Measurements from ENCODE around the gene ZNF773.
"Not testable (repeated sequence)": the region's sequence is repeated elsewhere in the genome, so short reads cannot be mapped to it uniquely, and the experiment has no call there.

ZNF773 gene

GRCh38 chr19:57499680-57500395, at the start of gene ZNF773:
Gene ZNF773, plus strand, starts transcription at chr19:57499938. Its CDS starts 143 bp downstream, at chr19:57500081.
- H3K4me3 ChIP-seq (ENCODE audit: control insufficient read depth, low read depth, low read length): peak within 1 kb of the TSS; percentile 62
- DNase-seq (ENCODE audit: low read depth): peak; percentile 95

GRCh38 chr19:57452307-57452706, 47.4 kb upstream of the ZNF773 start:
- DNase-seq (ENCODE audit: low read depth): no peak
- H3K4me3 ChIP-seq (ENCODE audit: control insufficient read depth, low read depth, low read length): no peak overlapping the region
- no peak for TF ChIP-seq CTCF (conservative IDR thresholded peaks at IDR 0.05; ENCODE audit: control insufficient read depth, insufficient read depth, low read depth, low read length)

GRCh38 chr19:57465680-57466381, 33.9 kb upstream of the ZNF773 start:
- peak; percentile 38 for TF ChIP-seq CTCF (conservative IDR thresholded peaks at IDR 0.05; ENCODE audit: control insufficient read depth, insufficient read depth, low read depth, low read length)
- no peak overlapping the region for H3K4me3 ChIP-seq (ENCODE audit: control insufficient read depth, low read depth, low read length)
- peak; percentile 32 for DNase-seq (ENCODE audit: low read depth)

GRCh38 chr19:57466489-57466888, 33.2 kb upstream of the ZNF773 start:
- no peak for DNase-seq (ENCODE audit: low read depth)
- TF ChIP-seq CTCF (conservative IDR thresholded peaks at IDR 0.05; ENCODE audit: control insufficient read depth, insufficient read depth, low read depth, low read length): no peak
- H3K4me3 ChIP-seq (ENCODE audit: control insufficient read depth, low read depth, low read length): no peak overlapping the region

- peak; percentile 18 for DNase-seq (ENCODE audit: low read depth)
- no peak overlapping the region for H3K4me3 ChIP-seq (ENCODE audit: control insufficient read depth, low read depth, low read length)
- no peak for TF ChIP-seq CTCF (conservative IDR thresholded peaks at IDR 0.05; ENCODE audit: control insufficient read depth, insufficient read depth, low read depth, low read length)
Observed at GRCh38 chr19:57473646-57474045, 26.1 kb upstream of the ZNF773 start.

- peak; percentile 52 for TF ChIP-seq CTCF (conservative IDR thresholded peaks at IDR 0.05; ENCODE audit: control insufficient read depth, insufficient read depth, low read depth, low read length)
- peak within 1 kb of the TSS; percentile 92 for H3K4me3 ChIP-seq (ENCODE audit: control insufficient read depth, low read depth, low read length)
- DNase-seq (ENCODE audit: low read depth): peak; percentile 92
Observed at GRCh38 chr19:57477191-57478008, 22.3 kb upstream of the ZNF773 start, which contains the start of gene ZNF772. Gene ZNF772, minus strand, starts transcription at chr19:57477566. Its CDS starts 257 bp downstream, at chr19:57477309.

- H3K4me3 ChIP-seq (ENCODE audit: control insufficient read depth, low read depth, low read length): peak within 1 kb of the TSS; percentile 87
- peak; percentile 83 for DNase-seq (ENCODE audit: low read depth)
Observed at GRCh38 chr19:57487477-57488298, 12.1 kb upstream of the ZNF773 start, which contains the start of gene ZNF419. Gene ZNF419, plus strand, starts transcription at chr19:57487750. Its CDS starts 201 bp downstream, at chr19:57487951.

- H3K4me3 ChIP-seq (ENCODE audit: control insufficient read depth, low read depth, low read length): peak overlapping the region; percentile 31
- DNase-seq (ENCODE audit: low read depth): peak; percentile 31
Observed at GRCh38 chr19:57488299-57488644, 11.5 kb upstream of the ZNF773 start.

DNA sequence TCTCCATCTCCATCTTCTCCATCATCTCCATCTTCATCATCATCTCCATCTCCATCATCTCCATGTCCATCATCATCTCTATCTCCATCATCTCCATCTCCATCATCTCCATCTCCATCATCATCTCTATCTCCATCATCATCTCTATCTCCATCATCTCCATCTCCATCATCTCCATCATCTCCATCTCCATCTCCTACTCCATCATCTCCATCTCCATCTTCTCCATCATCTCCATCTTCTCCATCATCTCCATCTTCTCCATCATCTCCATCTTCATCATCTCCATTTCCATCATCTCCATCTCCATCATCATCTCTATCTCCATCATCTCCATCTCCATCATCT, 432 bp upstream of the ZNF773 start:
- H3K4me3 ChIP-seq (ENCODE audit: control insufficient read depth, low read depth, low read length); DNase-seq (ENCODE audit: low read depth): not testable (repeated sequence)

GRCh38 chr19:57500400-57500799, 662 bp downstream of the ZNF773 start:
- H3K4me3 ChIP-seq (ENCODE audit: control insufficient read depth, low read depth, low read length): peak overlapping the region; percentile 37
- peak; percentile 56 for DNase-seq (ENCODE audit: low read depth)

Measured in fibroblast of mammary gland (primary cell).